Stimulated activated CD4-positive, alpha-beta T cell treated with anti-CD3 and anti-CD28 coated beads, Interleukin-1b, Interleukin-23, amount 100 ng/mL, for 24 hours (primary cell): Measurements from ENCODE around the gene TBC1D22A.

Experiments used
- DNase-seq, 4 experiments: peaks; one replicate each; pipeline ENCODE4 v3.0.0-alpha.2; 2020; ENCODE audit warnings: low read depth in 4 of 4, low spot score in 1 of 4

TBC1D22A gene

GRCh38 chr22:47021371-47022074, 259.1 kb downstream of the TBC1D22A start:
- DNase-seq, result no peak

GRCh38 chr22:47022075-47022473, 259.6 kb downstream of the TBC1D22A start:
- DNase-seq, result no peak

GRCh38 chr22:47022475-47022874, 260.0 kb downstream of the TBC1D22A start:
- DNase-seq, result no peak

GRCh38 chr22:47023871-47024270, 261.4 kb downstream of the TBC1D22A start:
- no peak for DNase-seq

GRCh38 chr22:47027766-47028165, 265.3 kb downstream of the TBC1D22A start:
- no peak for DNase-seq

- DNase-seq, result no peak
Measured at GRCh38 chr22:47029244-47030074, 267.0 kb downstream of the TBC1D22A start.

- DNase-seq, result no peak
Measured at GRCh38 chr22:47030143-47030661, 267.8 kb downstream of the TBC1D22A start.

GRCh38 chr22:47030881-47031627, 268.6 kb downstream of the TBC1D22A start:
- no peak for DNase-seq

GRCh38 chr22:47031628-47031915, 269.1 kb downstream of the TBC1D22A start:
- no peak for DNase-seq

- no peak for DNase-seq
Measured at GRCh38 chr22:47032091-47032943, 269.9 kb downstream of the TBC1D22A start.

- DNase-seq, result no peak
Measured at GRCh38 chr22:47032956-47033647, 270.7 kb downstream of the TBC1D22A start.

GRCh38 chr22:47033648-47034000, 271.2 kb downstream of the TBC1D22A start:
- no peak for DNase-seq

- DNase-seq, result no peak
Measured at GRCh38 chr22:47034076-47034808, 271.8 kb downstream of the TBC1D22A start.

- no peak for DNase-seq
Measured at GRCh38 chr22:47034905-47035419, 272.5 kb downstream of the TBC1D22A start.

- DNase-seq, result no peak
Measured at GRCh38 chr22:47035425-47035881, 273.0 kb downstream of the TBC1D22A start.

- no peak for DNase-seq
Measured at GRCh38 chr22:47036352-47036751, 273.9 kb downstream of the TBC1D22A start.

GRCh38 chr22:47036936-47037485, 274.6 kb downstream of the TBC1D22A start:
- DNase-seq, result no peak

- DNase-seq, result no peak
Measured at GRCh38 chr22:47038206-47038835, 275.9 kb downstream of the TBC1D22A start.
